ENCODE data around the gene GALNS. TPM values are rescaled to one million over a fixed set of nuclear protein-coding genes. Genes with fewer than 3 reads are reported as not detected.
A peak's percentile ranks its signal among the peaks of the same experiment; 100 is the strongest.

Gene GALNS
- total RNA-seq, 4 donors from 2014 or later = 31.1 to 134 (median 43.3) TPM

DNA sequence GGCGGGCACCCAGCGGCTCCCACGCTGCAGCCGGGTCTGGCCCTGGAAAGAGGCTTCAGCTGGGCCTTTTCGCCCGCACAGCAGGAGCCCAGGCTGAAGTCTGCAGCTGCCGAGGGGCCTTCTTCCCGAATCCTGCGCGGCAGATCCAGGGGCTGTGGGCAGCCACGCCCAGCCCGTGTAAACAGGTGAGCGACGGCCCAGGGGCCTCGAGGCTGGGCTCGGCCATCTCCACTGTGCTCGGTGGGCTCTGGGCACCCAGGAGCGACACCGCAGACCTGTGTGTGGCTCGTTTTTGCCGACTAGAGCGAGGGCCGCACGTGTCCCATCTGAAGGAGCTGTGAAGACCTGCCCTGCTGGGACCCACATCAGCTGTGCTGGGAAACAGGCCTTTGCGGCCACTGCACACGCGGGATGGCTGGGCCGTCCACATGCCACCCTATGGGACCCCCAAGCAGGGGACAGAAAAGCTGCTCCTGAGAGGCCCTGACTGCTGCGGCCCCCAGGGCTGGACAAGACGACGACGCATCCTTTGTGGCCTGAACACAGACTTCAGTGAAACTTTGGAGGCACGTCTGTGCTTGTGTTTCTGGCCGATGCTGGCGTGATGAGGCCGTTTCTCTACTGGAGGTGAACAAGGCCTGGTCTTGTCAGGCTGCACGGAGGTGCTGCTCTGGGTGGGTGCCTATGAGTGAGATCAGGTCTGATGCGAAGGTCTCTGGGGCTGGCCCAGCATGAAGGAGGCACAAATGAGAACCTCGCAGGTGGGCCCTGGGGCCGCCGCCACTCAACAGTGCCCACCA, 39.8 kb downstream of the GALNS start:
- H3K27ac ChIP-seq = no peak overlapping the region
- H3K36me3 ChIP-seq = peaks cover 9% of the 10 kb centered on the region
- TF ChIP-seq EP300 (IDR thresholded peaks at IDR 0.05) = no peak
- TF ChIP-seq, protein P1, sequence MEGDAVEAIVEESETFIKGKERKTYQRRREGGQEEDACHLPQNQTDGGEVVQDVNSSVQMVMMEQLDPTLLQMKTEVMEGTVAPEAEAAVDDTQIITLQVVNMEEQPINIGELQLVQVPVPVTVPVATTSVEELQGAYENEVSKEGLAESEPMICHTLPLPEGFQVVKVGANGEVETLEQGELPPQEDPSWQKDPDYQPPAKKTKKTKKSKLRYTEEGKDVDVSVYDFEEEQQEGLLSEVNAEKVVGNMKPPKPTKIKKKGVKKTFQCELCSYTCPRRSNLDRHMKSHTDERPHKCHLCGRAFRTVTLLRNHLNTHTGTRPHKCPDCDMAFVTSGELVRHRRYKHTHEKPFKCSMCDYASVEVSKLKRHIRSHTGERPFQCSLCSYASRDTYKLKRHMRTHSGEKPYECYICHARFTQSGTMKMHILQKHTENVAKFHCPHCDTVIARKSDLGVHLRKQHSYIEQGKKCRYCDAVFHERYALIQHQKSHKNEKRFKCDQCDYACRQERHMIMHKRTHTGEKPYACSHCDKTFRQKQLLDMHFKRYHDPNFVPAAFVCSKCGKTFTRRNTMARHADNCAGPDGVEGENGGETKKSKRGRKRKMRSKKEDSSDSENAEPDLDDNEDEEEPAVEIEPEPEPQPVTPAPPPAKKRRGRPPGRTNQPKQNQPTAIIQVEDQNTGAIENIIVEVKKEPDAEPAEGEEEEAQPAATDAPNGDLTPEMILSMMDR (IDR thresholded peaks at IDR 0.05) = no peak
- no peak for TF ChIP-seq POLR2AphosphoS5 (IDR thresholded peaks at IDR 0.05)
- TF ChIP-seq POLR2A (IDR thresholded peaks at IDR 0.05) = no peak
- H3K4me1 ChIP-seq = peaks cover 28% of the 10 kb centered on the region
- H3K9me3 ChIP-seq = no peaks in the 10 kb centered on the region
- no peak for DNase-seq (ENCODE audit: low spot score in 2 of 2)
- no peak overlapping the region for H3K4me3 ChIP-seq
- H3K27me3 ChIP-seq = no peaks in the 10 kb centered on the region
- 69% methylated on average over 10 of the region's 41 CpGs for WGBS

DNA sequence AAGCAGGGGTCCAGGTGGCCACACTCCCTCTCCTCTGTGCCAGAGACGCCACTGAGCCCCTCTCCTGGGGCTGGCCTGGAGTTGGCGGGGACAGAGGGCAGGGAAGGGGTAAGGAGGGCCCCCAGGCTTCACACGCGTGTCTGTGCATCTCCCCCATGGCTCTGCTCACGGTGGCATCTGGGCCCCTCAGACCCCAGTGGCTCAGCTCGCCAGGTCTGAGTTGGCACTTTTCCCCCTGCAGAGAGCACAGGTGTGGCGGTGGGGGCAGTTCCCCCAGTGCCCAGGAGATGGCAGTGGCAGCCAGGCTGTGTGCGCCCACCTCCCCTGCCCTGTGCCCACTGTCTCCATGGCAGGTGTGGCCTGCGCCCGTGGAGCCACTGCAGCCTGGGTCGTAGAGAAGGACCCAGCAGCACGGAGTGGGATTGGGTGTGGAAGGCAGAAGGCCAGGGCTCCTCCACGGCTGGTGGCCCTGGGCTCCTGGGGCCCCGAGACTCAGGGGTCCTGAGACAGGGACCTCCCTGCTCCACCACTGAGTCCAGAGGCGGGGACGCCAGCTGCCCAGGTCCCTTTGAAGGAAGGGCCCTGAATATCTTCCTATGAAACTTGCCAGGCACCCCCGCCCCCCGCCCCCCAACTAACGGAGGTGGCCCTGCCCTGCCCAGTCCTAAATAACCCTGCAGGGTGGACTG, 40.7 kb downstream of the GALNS start:
- Histone ChIP-seq H3K36me3 (peaks cover under 1% of the 10 kb centered on the region), H3K4me1 (peaks cover 32% of the 10 kb centered on the region), H3K9me3 (no peaks in the 10 kb centered on the region), H3K27ac (no peak overlapping the region), H3K4me3 (no peak overlapping the region), H3K27me3 (no peaks in the 10 kb centered on the region)
- DNase-seq (ENCODE audit: low spot score in 2 of 2) = no peak
- 41% methylated on average over 7 of the region's 19 CpGs for WGBS
- no peak for TF ChIP-seq POLR2A (IDR thresholded peaks at IDR 0.05)
- TF ChIP-seq EP300 (IDR thresholded peaks at IDR 0.05) = no peak
- TF ChIP-seq, protein P1 (IDR thresholded peaks at IDR 0.05) = peak; percentile 58 to 81
- no peak for TF ChIP-seq POLR2AphosphoS5 (IDR thresholded peaks at IDR 0.05)

DNA sequence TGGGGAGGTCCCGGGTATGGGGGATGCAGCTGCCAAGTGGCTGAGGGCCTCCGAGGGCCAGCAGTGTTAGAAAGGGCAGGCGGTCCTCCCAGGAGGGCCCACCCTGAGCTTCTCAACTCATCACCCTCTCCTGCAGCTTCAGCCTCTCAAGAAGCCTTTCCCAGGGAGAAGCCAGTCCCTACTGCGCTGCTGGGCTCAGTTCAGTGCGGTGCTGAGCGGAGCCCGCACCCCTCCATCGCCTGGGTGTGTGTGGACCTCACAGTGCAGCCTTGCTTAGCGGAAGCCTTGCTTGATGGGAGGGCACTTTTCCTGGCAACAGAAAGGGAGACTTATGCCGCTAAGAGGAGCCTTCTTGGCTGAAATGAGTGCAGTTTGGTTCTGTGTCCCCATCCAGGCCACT, 41.5 kb downstream of the GALNS start:
- 89% methylated on average over 9 of the region's 10 CpGs for WGBS
- peaks cover 40% of the 10 kb centered on the region for H3K4me1 ChIP-seq

DNA sequence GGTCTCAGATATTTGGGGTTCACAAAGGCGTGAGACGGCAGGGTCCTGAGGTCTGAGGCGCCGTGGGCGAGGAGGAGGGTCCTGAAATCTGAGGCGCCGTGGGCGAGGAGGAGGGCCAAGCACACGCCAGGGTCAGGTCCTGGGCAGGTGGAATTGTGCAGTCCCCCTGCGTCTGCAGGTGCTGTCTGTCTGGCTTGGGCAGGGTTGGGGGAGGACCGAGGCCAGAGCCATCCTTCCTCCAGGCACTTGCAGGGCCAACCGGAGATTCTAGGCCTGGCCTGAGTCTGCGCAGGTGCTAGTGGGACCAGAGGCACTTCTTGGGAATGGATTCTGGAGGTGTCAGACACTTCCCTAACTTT, 42.6 kb downstream of the GALNS start:
- peaks cover 50% of the 10 kb centered on the region for H3K4me1 ChIP-seq

More for the DNA sequence above, 41.5 kb downstream of the GALNS start:
- Histone ChIP-seq H3K9me3 (no peaks in the 10 kb centered on the region), H3K27ac (no peak overlapping the region), H3K4me3 (no peak overlapping the region), H3K36me3 (no peaks in the 10 kb centered on the region), H3K27me3 (no peaks in the 10 kb centered on the region)
- DNase-seq (ENCODE audit: low spot score in 2 of 2) = no peak
- TF ChIP-seq, protein P1 (IDR thresholded peaks at IDR 0.05) = no peak
- TF ChIP-seq EP300 (IDR thresholded peaks at IDR 0.05) (no peak), POLR2AphosphoS5 (IDR thresholded peaks at IDR 0.05) (no peak), POLR2A (IDR thresholded peaks at IDR 0.05) (no peak)

DNA sequence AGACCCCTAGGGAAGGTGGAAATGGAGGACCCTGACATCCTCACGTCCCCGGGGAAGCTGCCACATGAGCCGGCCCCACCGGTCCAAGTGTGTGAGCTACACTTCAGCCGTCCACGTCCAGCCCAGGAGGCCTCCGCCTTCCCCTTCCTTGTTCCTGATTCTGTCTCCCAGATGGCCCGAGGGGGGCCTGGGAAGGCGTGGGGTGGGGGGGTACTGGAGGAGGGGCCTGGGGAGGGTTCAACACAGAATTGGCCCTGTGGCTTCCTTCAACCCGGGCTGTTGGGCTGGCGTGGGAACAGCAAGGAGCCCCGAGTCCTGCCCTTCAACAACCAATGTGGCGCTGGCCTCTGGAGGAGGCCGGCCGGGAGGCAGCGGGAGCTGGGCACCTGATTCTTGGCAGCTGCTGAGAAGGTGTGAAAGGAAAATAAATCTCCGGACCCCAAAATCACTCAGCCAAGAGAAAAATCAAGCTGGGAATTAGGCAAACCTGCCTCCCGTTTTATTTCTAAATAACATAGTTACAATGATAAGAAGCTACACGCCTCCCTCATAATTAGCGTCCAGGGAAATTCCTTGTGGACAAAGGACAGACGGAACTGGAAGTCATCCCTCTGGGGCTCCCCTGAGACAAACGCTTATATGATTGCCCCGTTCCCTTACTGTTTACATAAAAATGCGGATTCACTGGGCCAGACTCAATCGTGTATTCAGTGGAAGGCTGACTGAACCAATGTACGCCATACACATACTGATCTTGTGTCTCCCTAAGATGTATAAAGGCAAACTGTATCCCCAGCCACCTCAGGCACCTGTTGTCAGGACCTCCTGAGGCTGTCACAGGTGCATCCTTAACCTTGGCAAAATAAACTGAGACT, 43.2 kb downstream of the GALNS start:
- TF ChIP-seq POLR2A (IDR thresholded peaks at IDR 0.05) = no peak
- 74% methylated on average over 17 of the region's 26 CpGs for WGBS
- H3K27me3 ChIP-seq = no peaks in the 10 kb centered on the region
- H3K4me1 ChIP-seq = peaks cover 50% of the 10 kb centered on the region
- DNase-seq (ENCODE audit: low spot score in 2 of 2) = no peak
- peak overlapping the region; percentile 39 for H3K27ac ChIP-seq
- no peaks in the 10 kb centered on the region for H3K9me3 ChIP-seq
- no peak overlapping the region for H3K4me3 ChIP-seq
- H3K36me3 ChIP-seq = peaks cover 10% of the 10 kb centered on the region

More for the DNA sequence above, 42.6 kb downstream of the GALNS start:
- no peak for DNase-seq (ENCODE audit: low spot score in 2 of 2)
- H3K9me3 ChIP-seq = no peaks in the 10 kb centered on the region
- H3K4me3 ChIP-seq = no peak overlapping the region
- H3K27ac ChIP-seq = no peak overlapping the region
- peaks cover 8% of the 10 kb centered on the region for H3K36me3 ChIP-seq
- 92% methylated on average over 12 of the region's 13 CpGs for WGBS
- TF ChIP-seq POLR2A (IDR thresholded peaks at IDR 0.05) = no peak
- H3K27me3 ChIP-seq = no peaks in the 10 kb centered on the region
